ENCODE data around the gene SLC22A8. TPM values are rescaled to one million over a fixed set of nuclear protein-coding genes. Genes with fewer than 3 reads are reported as not detected.

SLC22A8 gene
- total and polyA plus RNA-seq, 2 donors (not counting 1 experiment from before 2014, with no cell fraction given): not detected

- H3K79me2 ChIP-seq (ENCODE audit: control insufficient read depth, insufficient read depth, low read length): no peaks in the 10 kb centered on the region
Observed at GRCh38 chr11:63001456-63001855, 14.2 kb downstream of the SLC22A8 start.

GRCh38 chr11:62999649-63000048 lies 16.0 kb downstream of the SLC22A8 start:
- Histone ChIP-seq H3K9ac (ENCODE audit: insufficient read depth, low read length) (no peak overlapping the region), H3K4me2 (ENCODE audit: extremely low read depth, insufficient read depth, low read length) (no peak overlapping the region), H3K9me3 (ENCODE audit: control insufficient read depth, insufficient read depth, low read depth, low read length) (no peaks in the 10 kb centered on the region), H4K20me1 (ENCODE audit: control insufficient read depth, extremely low read depth, insufficient read depth, low read length) (no peaks in the 10 kb centered on the region), H3K4me3 (replicated peaks in 1 of 4; ENCODE audit: control extremely low read depth in 1 of 4, insufficient read depth in 1 of 4, low read depth in 3 of 4, low read length in 4 of 4) (no peak overlapping the region), H3K36me3 (ENCODE audit: control insufficient read depth, insufficient read depth, low read length) (no peaks in the 10 kb centered on the region), H3K27me3 (ENCODE audit: control insufficient read depth, insufficient read depth, low read length) (no peaks in the 10 kb centered on the region), H3K27ac (ENCODE audit: insufficient read depth, low read length) (no peak overlapping the region), H3K4me1 (ENCODE audit: control insufficient read depth, extremely low read depth, insufficient read depth, low read length) (no peaks in the 10 kb centered on the region), H3K79me2 (ENCODE audit: control insufficient read depth, insufficient read depth, low read length) (no peaks in the 10 kb centered on the region), H2AFZ (ENCODE audit: low read length) (no peak overlapping the region)
- no peak for DNase-seq (ENCODE audit: low read depth in 2 of 2)
- TF ChIP-seq CTCF (conservative IDR thresholded peaks at IDR 0.05 in 1 of 2, IDR thresholded peaks at IDR 0.05 in 1 of 2; ENCODE audit: low read depth in 1 of 2, low read length in 2 of 2) (no peak), EZH2 (IDR thresholded peaks at IDR 0.05; ENCODE audit: low read length, missing control alignments) (no peak)

More at GRCh38 chr11:63001456-63001855, 14.2 kb downstream of the SLC22A8 start:
- H3K9me3 ChIP-seq (ENCODE audit: control insufficient read depth, insufficient read depth, low read depth, low read length): no peaks in the 10 kb centered on the region
- TF ChIP-seq CTCF (conservative IDR thresholded peaks at IDR 0.05 in 1 of 2, IDR thresholded peaks at IDR 0.05 in 1 of 2; ENCODE audit: low read depth in 1 of 2, low read length in 2 of 2): no peak
- no peak for TF ChIP-seq EZH2 (IDR thresholded peaks at IDR 0.05; ENCODE audit: low read length, missing control alignments)
- H3K4me2 ChIP-seq (ENCODE audit: extremely low read depth, insufficient read depth, low read length): no peak overlapping the region
- no peaks in the 10 kb centered on the region for H3K27me3 ChIP-seq (ENCODE audit: control insufficient read depth, insufficient read depth, low read length)
- no peak overlapping the region for H3K27ac ChIP-seq (ENCODE audit: insufficient read depth, low read length)
- H3K36me3 ChIP-seq (ENCODE audit: control insufficient read depth, insufficient read depth, low read length): no peaks in the 10 kb centered on the region
- no peak for DNase-seq (ENCODE audit: low read depth in 2 of 2)
- H3K9ac ChIP-seq (ENCODE audit: insufficient read depth, low read length): no peak overlapping the region
- no peaks in the 10 kb centered on the region for H4K20me1 ChIP-seq (ENCODE audit: control insufficient read depth, extremely low read depth, insufficient read depth, low read length)
- no peak overlapping the region for H2AFZ ChIP-seq (ENCODE audit: low read length)
- H3K4me3 ChIP-seq (replicated peaks in 1 of 4; ENCODE audit: control extremely low read depth in 1 of 4, insufficient read depth in 1 of 4, low read depth in 3 of 4, low read length in 4 of 4): no peak overlapping the region
- H3K4me1 ChIP-seq (ENCODE audit: control insufficient read depth, extremely low read depth, insufficient read depth, low read length): no peaks in the 10 kb centered on the region

- Histone ChIP-seq H3K9ac (ENCODE audit: insufficient read depth, low read length) (no peak overlapping the region), H3K4me3 (replicated peaks in 1 of 4; ENCODE audit: control extremely low read depth in 1 of 4, insufficient read depth in 1 of 4, low read depth in 3 of 4, low read length in 4 of 4) (no peak overlapping the region), H3K27ac (ENCODE audit: insufficient read depth, low read length) (no peak overlapping the region), H3K4me1 (ENCODE audit: control insufficient read depth, extremely low read depth, insufficient read depth, low read length) (no peaks in the 10 kb centered on the region), H4K20me1 (ENCODE audit: control insufficient read depth, extremely low read depth, insufficient read depth, low read length) (no peaks in the 10 kb centered on the region), H3K9me3 (ENCODE audit: control insufficient read depth, insufficient read depth, low read depth, low read length) (no peaks in the 10 kb centered on the region), H3K27me3 (ENCODE audit: control insufficient read depth, insufficient read depth, low read length) (no peaks in the 10 kb centered on the region), H3K36me3 (ENCODE audit: control insufficient read depth, insufficient read depth, low read length) (no peaks in the 10 kb centered on the region), H3K79me2 (ENCODE audit: control insufficient read depth, insufficient read depth, low read length) (no peaks in the 10 kb centered on the region), H3K4me2 (ENCODE audit: extremely low read depth, insufficient read depth, low read length) (no peak overlapping the region), H2AFZ (ENCODE audit: low read length) (no peak overlapping the region)
- TF ChIP-seq EZH2 (IDR thresholded peaks at IDR 0.05; ENCODE audit: low read length, missing control alignments): no peak
- no peak for DNase-seq (ENCODE audit: low read depth in 2 of 2)
Observed at GRCh38 chr11:62999156-62999555, 16.5 kb downstream of the SLC22A8 start.
